GM12874 (cell line): Measurements from ENCODE around the gene SCFD2.

ENCODE experiments used
- TF ChIP-seq, protein P1 (sequence below): IDR thresholded peaks from 2 replicates; pipeline ENCODE4 v1.5.1; 2011; ENCODE audit warnings: low read depth, mild to moderate bottlenecking, control low read depth, low read length, moderate library complexity; ENCODE audit not compliant: insufficient read depth

The SCFD2 gene

DNA sequence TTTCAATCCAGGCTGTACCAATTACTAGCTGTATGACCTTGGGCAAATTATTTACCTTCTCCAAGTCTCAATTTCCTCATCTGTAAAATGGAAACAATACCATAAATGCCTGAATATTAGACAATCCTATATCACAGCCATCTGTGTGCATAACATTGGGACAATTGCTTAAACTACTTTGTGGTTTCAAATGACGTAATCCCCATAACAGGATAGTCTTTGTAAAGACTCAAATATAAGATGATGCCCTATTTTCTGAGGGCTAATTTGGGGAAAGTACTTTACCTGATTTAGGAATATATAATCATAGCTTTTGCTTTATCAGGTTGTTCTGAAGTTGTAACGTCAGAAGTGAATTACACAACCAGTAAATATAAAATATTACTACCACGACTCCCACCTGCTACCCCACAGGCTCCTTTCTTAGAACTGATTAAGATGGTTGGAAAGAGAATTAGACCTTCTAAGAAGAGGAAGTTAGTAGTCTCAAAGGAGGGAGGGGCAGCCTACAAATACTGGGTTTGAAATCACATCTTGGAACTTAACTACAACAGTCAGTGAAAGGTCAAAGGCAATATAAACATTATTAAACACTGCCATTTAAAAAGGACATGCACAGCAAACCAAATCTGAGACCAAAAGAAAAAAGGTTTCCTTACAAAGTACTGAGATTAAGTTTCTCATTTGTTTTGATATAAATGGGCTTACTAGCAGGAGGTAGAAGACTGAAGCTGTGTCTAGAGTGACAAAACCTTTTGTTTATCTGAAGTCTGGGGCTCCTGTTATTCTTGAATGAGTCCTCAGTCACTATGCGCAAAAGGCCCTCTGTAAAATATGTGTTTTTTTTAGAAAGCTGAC, 215.0 kb downstream of the SCFD2 start:
- TF ChIP-seq, protein P1, sequence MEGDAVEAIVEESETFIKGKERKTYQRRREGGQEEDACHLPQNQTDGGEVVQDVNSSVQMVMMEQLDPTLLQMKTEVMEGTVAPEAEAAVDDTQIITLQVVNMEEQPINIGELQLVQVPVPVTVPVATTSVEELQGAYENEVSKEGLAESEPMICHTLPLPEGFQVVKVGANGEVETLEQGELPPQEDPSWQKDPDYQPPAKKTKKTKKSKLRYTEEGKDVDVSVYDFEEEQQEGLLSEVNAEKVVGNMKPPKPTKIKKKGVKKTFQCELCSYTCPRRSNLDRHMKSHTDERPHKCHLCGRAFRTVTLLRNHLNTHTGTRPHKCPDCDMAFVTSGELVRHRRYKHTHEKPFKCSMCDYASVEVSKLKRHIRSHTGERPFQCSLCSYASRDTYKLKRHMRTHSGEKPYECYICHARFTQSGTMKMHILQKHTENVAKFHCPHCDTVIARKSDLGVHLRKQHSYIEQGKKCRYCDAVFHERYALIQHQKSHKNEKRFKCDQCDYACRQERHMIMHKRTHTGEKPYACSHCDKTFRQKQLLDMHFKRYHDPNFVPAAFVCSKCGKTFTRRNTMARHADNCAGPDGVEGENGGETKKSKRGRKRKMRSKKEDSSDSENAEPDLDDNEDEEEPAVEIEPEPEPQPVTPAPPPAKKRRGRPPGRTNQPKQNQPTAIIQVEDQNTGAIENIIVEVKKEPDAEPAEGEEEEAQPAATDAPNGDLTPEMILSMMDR, result no peak

DNA sequence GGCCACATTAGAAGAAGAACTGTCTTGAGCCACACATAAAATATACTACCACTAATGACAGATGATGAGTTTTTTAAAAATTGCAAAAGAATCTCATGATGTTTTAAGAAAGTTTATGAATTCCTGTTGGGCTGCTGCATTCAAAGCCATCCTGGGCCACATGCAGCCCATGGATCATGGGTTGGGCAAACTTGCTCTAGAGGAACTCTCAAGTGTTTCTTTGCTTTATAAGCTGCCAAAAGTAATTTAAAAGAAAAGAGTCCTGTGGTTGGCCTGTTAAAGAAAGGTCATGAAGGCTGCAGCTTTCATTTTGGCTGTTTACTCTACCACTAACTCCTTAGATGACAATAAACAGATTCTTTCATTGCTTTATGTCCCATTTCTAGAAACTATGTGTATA, 218.2 kb downstream of the SCFD2 start:
- TF ChIP-seq, protein P1, result no peak

DNA sequence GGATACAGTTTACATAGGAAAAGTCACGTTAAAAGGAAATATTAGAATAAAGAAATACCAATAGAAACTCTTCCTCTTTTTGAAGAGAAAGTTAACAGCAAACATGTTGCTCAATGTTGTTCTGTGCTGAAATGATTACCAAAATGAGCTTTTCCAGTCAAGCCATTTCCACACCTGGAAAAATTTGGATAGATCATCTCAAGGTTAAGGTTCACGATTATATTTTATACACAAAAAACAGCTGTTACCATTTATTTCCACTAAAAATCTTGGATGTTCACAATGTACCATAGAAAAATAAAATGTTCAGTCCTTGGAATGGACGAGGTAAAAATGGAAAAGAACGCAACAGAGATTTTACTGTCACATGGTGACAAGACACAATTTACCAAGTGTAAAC, 218.7 kb downstream of the SCFD2 start:
- TF ChIP-seq, protein P1, result no peak

DNA sequence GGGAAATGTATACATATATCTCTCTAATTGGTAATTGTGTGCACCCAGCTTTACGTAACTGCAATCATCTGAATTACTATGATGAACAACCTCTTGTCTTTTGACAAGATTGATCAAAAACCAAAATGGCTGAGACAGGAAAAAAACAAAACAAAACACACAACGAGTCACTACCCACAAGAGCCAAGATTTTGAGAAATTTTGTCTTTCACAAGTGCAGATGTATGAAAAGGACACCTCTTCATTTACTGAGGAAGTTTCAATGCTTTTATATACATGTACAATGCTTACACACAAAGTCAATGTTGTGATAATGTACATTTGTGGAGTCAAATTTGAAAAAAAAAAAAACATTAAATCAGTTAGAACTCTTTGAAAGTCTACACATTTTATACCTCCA, 224.6 kb downstream of the SCFD2 start:
- TF ChIP-seq, protein P1, result no peak

DNA sequence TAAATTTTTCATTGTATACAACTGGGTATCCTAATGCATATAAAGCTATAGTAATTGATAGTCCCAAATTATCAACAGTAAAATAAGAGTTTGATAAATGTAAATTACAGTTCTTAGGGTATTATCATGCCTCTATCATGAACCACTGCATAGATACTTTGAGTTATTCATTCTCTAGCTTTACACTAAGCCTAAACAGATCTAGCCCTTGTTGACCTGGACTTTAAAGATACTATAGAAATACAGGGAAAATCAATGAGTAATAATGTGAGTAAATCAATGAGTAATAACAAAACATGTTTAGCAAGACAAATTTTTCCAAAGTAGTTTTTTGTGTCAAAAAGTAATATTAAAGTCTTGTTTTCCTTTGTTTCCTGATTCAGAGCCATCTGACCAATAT, 228.4 kb downstream of the SCFD2 start:
- TF ChIP-seq, protein P1, result no peak

DNA sequence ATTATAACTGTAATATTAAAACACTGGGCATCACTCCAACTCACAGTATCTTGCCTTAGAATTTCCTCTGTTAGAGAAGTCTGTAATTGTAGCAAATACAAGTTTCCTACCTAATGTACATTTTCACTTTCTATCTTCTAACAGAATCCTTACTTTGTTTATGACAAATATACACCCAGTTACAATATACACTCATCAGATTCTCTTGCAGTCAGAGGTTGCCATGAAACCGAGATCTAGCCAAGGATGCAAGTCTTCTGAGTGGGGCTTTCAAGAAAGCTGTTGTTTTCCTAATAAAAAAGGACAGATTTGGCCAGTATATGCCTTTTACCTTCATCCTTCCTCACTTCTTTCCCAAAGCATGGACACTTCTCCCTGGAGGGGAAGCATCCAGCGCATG, 228.9 kb downstream of the SCFD2 start:
- TF ChIP-seq, protein P1, result no peak

DNA sequence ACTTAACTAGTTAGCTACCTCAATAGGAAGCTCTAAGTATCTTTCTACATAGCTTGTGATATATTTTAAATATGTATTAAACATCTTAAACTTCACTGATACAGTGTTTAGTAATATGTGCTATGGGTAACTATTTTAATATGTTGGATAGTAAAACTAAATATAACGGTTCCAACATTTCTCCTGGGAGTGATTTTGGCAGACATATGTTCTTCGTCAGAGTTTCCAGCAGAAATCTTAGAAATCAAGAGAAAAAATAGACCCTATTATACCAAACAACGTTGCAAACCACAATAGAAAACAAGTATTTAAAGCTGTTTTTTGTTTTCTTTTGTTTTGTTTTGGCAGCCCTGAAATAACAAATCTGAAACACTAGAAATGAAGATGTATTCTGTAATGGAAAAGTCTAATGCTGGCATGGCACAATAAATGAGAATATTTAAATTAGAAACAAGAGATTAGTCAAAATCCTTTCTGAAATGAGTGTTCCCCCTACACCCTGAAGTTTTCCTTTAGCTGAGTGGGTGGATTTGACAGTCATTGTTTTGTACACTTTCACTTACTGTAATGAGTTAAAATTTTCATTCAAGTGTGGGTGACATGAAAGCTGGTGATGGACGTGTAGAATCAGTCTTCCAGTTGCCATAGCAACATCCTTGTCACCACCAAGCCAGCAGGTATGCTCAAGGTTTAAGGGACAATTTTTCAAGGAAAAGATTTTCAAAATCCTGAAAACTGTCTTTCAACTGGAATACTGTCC, 233.5 kb downstream of the SCFD2 start:
- TF ChIP-seq, protein P1, result no peak
